Measurements from ENCODE around the gene PCID2.

GRCh38 chr13:113233101-113233500 lies 24.6 kb upstream of the PCID2 start:
- no peak for TF ChIP-seq CTCF (IDR thresholded peaks at IDR 0.05)
- no peak for TF ChIP-seq MAX (IDR thresholded peaks at IDR 0.05; ENCODE audit: low read depth)
- no peak for TF ChIP-seq TAF1 (IDR thresholded peaks at IDR 0.05; ENCODE audit: borderline replicate concordance, low read depth, low read length)
- no peak for TF ChIP-seq NFIC (IDR thresholded peaks at IDR 0.05; ENCODE audit: borderline replicate concordance)
- TF ChIP-seq RAD21 (IDR thresholded peaks at IDR 0.05; ENCODE audit: low read length): no peak
- TF ChIP-seq JUND (IDR thresholded peaks at IDR 0.05): no peak

Data from SK-N-SH (cell line).